Stomach smooth muscle (tissue), 2 donors: ENCODE results near the gene CADPS.

Source experiments
- H3K27ac ChIP-seq: one replicate; pipeline ENCODE4 v1.7.0; 2013; ENCODE audit warnings: mild to moderate bottlenecking, low read length, inconsistent platforms
- H3K27me3 ChIP-seq, 2 donors: one replicate each; pipeline ENCODE4 v1.7.0; 2013; ENCODE audit warnings: low read length in 2 of 2; ENCODE audit not compliant: insufficient read depth in 2 of 2, control insufficient read depth in 1 of 2
- H3K36me3 ChIP-seq, 2 donors: one replicate each; pipeline ENCODE4 v1.7.0; 2013; ENCODE audit warnings: low read length in 2 of 2; ENCODE audit not compliant: control insufficient read depth in 2 of 2, insufficient read depth in 2 of 2
- H3K4me1 ChIP-seq: one replicate; pipeline ENCODE4 v1.7.0; 2013; ENCODE audit warnings: low read length; ENCODE audit not compliant: control insufficient read depth, insufficient read depth
- H3K4me3 ChIP-seq, 2 donors: one replicate each; pipeline ENCODE4 v1.7.0; 2013; ENCODE audit warnings: low read length in 2 of 2
- H3K9ac ChIP-seq, 2 donors: one replicate each; pipeline ENCODE4 v1.7.0; 2013; ENCODE audit warnings: low read length in 2 of 2, mild to moderate bottlenecking in 1 of 2
- H3K9me3 ChIP-seq, 2 donors: one replicate each; pipeline ENCODE4 v1.7.0; 2013; ENCODE audit warnings: low read length in 2 of 2; ENCODE audit not compliant: control insufficient read depth in 2 of 2
- donor health status: healthy.
- donor health status: Pancreatic carcinoma.

The CADPS gene

GRCh38 chr3:62781121-62781520 is 94.1 kb downstream of the CADPS start:
- no peak overlapping the region for H3K4me3 ChIP-seq
- no peaks in the 10 kb centered on the region for H3K4me1 ChIP-seq
- no peak overlapping the region for H3K27ac ChIP-seq
- no peaks in the 10 kb centered on the region for H3K27me3 ChIP-seq
- no peaks in the 10 kb centered on the region for H3K36me3 ChIP-seq
- no peak overlapping the region for H3K9ac ChIP-seq
- no peaks in the 10 kb centered on the region for H3K9me3 ChIP-seq

DNA sequence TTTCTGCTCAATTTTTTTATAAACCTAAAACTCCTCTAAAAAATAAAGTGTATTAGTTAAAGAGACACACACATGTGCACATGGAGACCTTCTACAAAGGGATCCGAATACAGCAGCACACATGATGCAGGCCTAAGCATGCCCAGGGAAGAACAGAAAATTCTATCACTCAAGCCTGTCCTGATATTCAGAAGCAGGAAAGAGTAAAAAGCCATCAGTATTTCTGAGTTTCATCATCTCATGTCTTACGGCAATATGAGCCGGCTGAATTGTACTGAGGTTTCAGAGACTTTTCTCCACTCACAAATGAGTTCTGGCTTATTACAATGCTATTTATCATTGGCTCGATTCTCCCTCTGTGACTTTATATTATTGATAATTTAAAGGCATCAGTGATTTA is 97.5 kb downstream of the CADPS start:
- Histone ChIP-seq H3K4me3 (no peak overlapping the region), H3K27ac (no peak overlapping the region), H3K36me3 (no peaks in the 10 kb centered on the region), H3K27me3 (no peaks in the 10 kb centered on the region), H3K9ac (no peak overlapping the region), H3K4me1 (no peaks in the 10 kb centered on the region), H3K9me3 (no peaks in the 10 kb centered on the region)

DNA sequence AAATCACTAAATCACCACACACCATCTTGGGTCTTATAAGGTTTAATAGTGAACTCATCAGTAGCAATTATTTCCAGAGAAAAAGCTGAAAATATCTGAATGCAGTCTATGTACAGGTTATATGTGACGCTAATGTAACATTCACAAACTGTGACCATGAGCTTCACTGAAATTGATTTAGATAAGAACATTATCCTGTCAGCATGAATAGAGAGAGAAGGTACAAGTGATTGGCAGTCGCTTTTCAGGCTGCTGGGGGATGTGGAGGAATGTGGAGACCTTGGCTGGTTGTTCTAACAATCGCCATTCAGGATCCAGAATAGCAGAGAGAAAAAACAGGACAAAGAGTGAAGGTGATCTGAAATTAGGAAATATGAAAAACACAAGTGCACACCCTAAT is 98.1 kb downstream of the CADPS start:
- no peaks in the 10 kb centered on the region for H3K27me3 ChIP-seq

GRCh38 chr3:62774221-62774620 is 101.0 kb downstream of the CADPS start:
- no peak overlapping the region for H3K4me3 ChIP-seq
- no peaks in the 10 kb centered on the region for H3K9me3 ChIP-seq
- H3K27me3 ChIP-seq = no peaks in the 10 kb centered on the region
- no peak overlapping the region for H3K27ac ChIP-seq
- no peaks in the 10 kb centered on the region for H3K36me3 ChIP-seq
- no peak overlapping the region for H3K9ac ChIP-seq
- H3K4me1 ChIP-seq = no peaks in the 10 kb centered on the region

More for the DNA sequence above, 98.1 kb downstream of the CADPS start:
- no peaks in the 10 kb centered on the region for H3K4me1 ChIP-seq
- H3K9ac ChIP-seq = no peak overlapping the region
- H3K9me3 ChIP-seq = no peaks in the 10 kb centered on the region
- no peaks in the 10 kb centered on the region for H3K36me3 ChIP-seq
- no peak overlapping the region for H3K4me3 ChIP-seq
- H3K27ac ChIP-seq = no peak overlapping the region

DNA sequence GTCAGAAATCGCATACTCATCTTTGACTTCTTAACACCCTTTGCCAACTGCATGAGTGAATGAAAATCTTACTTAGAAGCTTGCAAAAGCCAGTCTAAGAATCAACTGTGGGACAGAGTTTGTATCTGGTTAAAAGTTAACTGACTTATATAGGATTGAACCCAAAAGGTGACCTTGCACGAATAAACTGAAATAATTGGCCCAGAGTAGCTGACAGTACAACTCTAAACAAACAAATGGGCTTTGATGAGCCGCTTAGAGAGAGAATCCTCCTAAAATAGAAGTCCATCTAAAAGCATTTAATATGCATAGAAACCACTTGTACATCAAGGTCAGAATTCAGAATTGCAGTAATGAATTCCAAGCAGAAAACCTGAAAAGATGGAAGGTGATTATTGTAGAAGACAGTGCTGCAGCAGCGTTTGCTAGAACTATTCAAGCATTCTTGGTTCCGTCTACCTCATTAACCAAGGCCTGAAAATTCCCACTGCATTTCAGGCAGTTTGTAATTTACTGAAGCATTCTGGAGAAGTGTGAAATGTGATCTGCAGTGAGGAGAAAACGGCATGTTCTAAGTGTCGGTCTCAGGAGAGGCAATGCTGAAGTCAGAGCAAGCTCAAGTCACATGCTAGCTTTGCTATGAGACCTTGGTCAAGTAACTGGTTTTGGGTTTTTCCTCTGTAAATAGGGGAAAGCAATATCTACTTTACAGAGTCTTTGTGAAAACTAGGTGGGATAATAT is 103.7 kb downstream of the CADPS start:
- H3K9me3 ChIP-seq = no peaks in the 10 kb centered on the region
- H3K4me1 ChIP-seq = no peaks in the 10 kb centered on the region
- no peak overlapping the region for H3K4me3 ChIP-seq
- H3K36me3 ChIP-seq = no peaks in the 10 kb centered on the region
- no peak overlapping the region for H3K9ac ChIP-seq
- no peak overlapping the region for H3K27ac ChIP-seq
- H3K27me3 ChIP-seq = no peaks in the 10 kb centered on the region

DNA sequence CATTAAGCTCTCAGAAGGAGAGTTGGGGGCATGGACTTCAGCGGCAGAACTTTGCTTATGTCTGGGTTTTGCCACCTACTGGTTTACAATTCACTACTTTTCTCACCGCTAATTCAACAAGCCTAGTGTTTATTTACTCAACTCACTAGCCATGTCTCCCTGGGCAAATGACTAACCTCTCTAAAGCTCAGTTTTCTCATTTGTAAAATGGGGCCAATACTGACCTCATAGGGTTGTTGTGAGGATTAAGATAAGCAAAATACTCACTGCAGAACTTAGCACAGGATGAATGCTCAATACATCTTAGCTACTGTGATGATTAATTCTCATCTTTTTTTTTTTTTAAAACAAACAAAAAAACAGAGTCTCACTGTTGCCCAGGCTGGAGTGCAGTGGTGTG is 106.3 kb downstream of the CADPS start:
- Histone ChIP-seq H3K4me1 (no peaks in the 10 kb centered on the region), H3K4me3 (no peak overlapping the region), H3K9me3 (no peaks in the 10 kb centered on the region), H3K27me3 (no peaks in the 10 kb centered on the region), H3K27ac (no peak overlapping the region), H3K9ac (no peak overlapping the region), H3K36me3 (no peaks in the 10 kb centered on the region)

- H3K9ac ChIP-seq = no peak overlapping the region
- no peaks in the 10 kb centered on the region for H3K36me3 ChIP-seq
- H3K27ac ChIP-seq = no peak overlapping the region
- H3K9me3 ChIP-seq = no peaks in the 10 kb centered on the region
- no peak overlapping the region for H3K4me3 ChIP-seq
- H3K4me1 ChIP-seq = no peaks in the 10 kb centered on the region
- no peaks in the 10 kb centered on the region for H3K27me3 ChIP-seq
These were observed 113.5 kb downstream of the CADPS start for GRCh38 chr3:62761711-62762110.

DNA sequence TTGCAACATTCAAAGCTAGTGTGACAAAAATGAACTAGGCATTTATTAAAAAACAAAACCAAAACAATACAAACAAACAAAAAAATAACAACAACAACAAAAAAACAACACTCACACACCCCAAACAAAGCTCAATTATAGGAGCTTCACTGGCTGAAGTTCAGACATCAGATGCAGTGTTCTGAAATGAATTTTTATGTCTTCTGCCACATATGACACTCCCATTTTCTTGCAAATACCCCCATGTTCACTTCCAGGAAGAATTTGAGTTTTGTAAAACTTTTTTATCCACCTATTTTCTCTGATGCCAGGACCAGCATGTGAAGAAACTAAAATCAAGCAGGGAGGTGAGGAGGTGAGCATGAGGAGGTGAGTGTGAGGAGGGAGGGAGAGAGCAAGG is 113.9 kb downstream of the CADPS start:
- no peaks in the 10 kb centered on the region for H3K36me3 ChIP-seq
- no peak overlapping the region for H3K27ac ChIP-seq
- no peaks in the 10 kb centered on the region for H3K9me3 ChIP-seq
- H3K9ac ChIP-seq = no peak overlapping the region
- no peaks in the 10 kb centered on the region for H3K4me1 ChIP-seq
- H3K27me3 ChIP-seq = no peaks in the 10 kb centered on the region
- no peak overlapping the region for H3K4me3 ChIP-seq

DNA sequence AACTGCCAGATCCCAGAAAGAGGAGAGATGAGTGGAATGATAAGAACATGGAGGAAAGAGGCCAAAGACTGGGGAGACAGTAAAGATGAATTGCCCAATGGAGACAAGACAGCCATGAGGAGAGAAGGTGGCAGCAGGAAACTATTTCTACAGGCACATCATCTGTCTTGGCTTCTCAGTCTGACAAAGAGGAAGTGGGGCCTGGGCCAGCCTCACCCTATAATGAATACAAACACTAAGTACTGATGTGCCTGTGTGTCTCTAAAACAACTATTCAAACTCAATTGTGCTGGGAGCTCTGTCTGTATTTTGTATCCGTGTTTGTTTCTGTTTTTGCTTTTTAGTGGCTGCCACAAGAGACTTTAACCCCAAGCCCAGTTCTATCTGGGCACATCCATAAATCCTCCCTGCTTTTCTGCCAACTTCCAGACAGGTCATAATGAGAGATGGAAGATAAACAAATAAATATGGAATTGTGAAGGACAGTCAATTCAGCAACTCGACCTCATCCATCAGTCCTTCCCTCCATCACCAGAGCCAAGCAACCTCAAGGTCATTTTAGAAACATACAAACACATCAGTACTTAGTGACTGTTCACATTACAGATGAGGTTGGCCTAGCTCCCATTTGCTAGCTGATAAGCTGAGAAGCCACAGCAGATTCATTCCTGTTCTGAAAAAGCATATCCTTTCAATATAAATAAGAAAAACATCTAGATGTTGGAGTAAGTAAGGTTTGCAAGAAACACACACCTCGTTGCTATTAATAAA is 116.7 kb downstream of the CADPS start:
- no peaks in the 10 kb centered on the region for H3K4me1 ChIP-seq
- no peaks in the 10 kb centered on the region for H3K27me3 ChIP-seq
- no peaks in the 10 kb centered on the region for H3K9me3 ChIP-seq
- H3K36me3 ChIP-seq = no peaks in the 10 kb centered on the region
- H3K9ac ChIP-seq = no peak overlapping the region
- no peak overlapping the region for H3K4me3 ChIP-seq
- no peak overlapping the region for H3K27ac ChIP-seq

DNA sequence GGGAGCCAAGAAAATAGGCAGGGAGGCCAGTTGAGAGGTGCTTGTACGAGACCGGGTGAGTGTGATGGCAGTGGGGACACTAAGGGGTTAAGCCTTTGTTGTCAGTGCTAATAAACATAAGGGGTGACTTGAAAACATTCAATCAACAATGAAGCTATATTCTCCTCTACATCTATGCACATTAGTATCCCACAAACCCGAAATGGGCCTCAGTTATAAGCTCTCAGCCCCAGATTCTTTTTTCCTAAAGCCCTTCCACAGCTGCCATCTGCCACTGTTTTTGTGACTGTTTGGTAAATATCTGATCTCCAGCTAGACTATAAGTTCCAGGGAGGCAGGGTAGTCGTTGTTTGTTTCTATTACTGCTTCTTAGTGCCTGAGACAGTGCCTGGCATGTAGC is 118.2 kb downstream of the CADPS start:
- H3K4me3 ChIP-seq = no peak overlapping the region
- H3K27ac ChIP-seq = no peak overlapping the region
- H3K9ac ChIP-seq = no peak overlapping the region
- no peaks in the 10 kb centered on the region for H3K27me3 ChIP-seq
- no peaks in the 10 kb centered on the region for H3K36me3 ChIP-seq
- H3K4me1 ChIP-seq = no peaks in the 10 kb centered on the region
- no peaks in the 10 kb centered on the region for H3K9me3 ChIP-seq

- Histone ChIP-seq H3K4me3 (no peak overlapping the region), H3K36me3 (no peaks in the 10 kb centered on the region), H3K27ac (no peak overlapping the region), H3K4me1 (no peaks in the 10 kb centered on the region), H3K27me3 (no peaks in the 10 kb centered on the region), H3K9me3 (no peaks in the 10 kb centered on the region), H3K9ac (no peak overlapping the region)
These were observed 119.9 kb downstream of the CADPS start for GRCh38 chr3:62755285-62755684.
